Neuron (in vitro differentiated cells): Measurements from ENCODE around the gene EID2B.

Experiments used
- H2AFZ ChIP-seq: one replicate; pipeline ENCODE4 v1.6.1; 2013; ENCODE audit warnings: low read depth, mild to moderate bottlenecking, inconsistent platforms, low read length, moderate library complexity
- H3K27me3 ChIP-seq: one replicate; pipeline ENCODE4 v1.6.1; 2013; ENCODE audit warnings: low read length; ENCODE audit not compliant: insufficient read depth
- H3K36me3 ChIP-seq: one replicate; pipeline ENCODE4 v1.6.1; 2013; ENCODE audit warnings: low read length; ENCODE audit not compliant: insufficient read depth
- H3K4me1 ChIP-seq: one replicate; pipeline ENCODE4 v1.6.1; 2013; ENCODE audit warnings: low read length; ENCODE audit not compliant: insufficient read depth
- H3K4me3 ChIP-seq: 2 replicates; pipeline ENCODE4 v1.5.1; 2013; ENCODE audit warnings: mild to moderate bottlenecking, low read length, moderate library complexity
- H3K9me3 ChIP-seq: one replicate; pipeline ENCODE4 v1.6.1; 2013; ENCODE audit warnings: low read length

EID2B gene

GRCh38 chr19:39520541-39521484 lies 11.8 kb downstream of the EID2B start:
- Histone ChIP-seq H2AFZ (no peak overlapping the region), H3K4me3 (no peak overlapping the region), H3K27me3 (no peaks in the 10 kb centered on the region), H3K9me3 (no peaks in the 10 kb centered on the region), H3K36me3 (no peaks in the 10 kb centered on the region), H3K4me1 (no peaks in the 10 kb centered on the region)

- no peak overlapping the region for H3K4me3 ChIP-seq
- no peaks in the 10 kb centered on the region for H3K36me3 ChIP-seq
- H3K9me3 ChIP-seq, result no peaks in the 10 kb centered on the region
- peaks cover 3% of the 10 kb centered on the region for H3K27me3 ChIP-seq
- peaks cover 5% of the 10 kb centered on the region for H3K4me1 ChIP-seq
- H2AFZ ChIP-seq, result no peak overlapping the region
These were observed 13.7 kb downstream of the EID2B start for GRCh38 chr19:39518975-39519374.

GRCh38 chr19:39518458-39518857 lies 14.2 kb downstream of the EID2B start:
- Histone ChIP-seq H3K4me3 (no peak overlapping the region), H2AFZ (no peak overlapping the region), H3K9me3 (no peaks in the 10 kb centered on the region), H3K36me3 (no peaks in the 10 kb centered on the region), H3K4me1 (peaks cover 5% of the 10 kb centered on the region), H3K27me3 (peaks cover 3% of the 10 kb centered on the region)

- H3K4me1 ChIP-seq, result peaks cover 5% of the 10 kb centered on the region
- H3K27me3 ChIP-seq, result peaks cover 3% of the 10 kb centered on the region
- no peaks in the 10 kb centered on the region for H3K36me3 ChIP-seq
- H3K4me3 ChIP-seq, result no peak overlapping the region
- H3K9me3 ChIP-seq, result no peaks in the 10 kb centered on the region
- H2AFZ ChIP-seq, result no peak overlapping the region
These were observed 15.2 kb downstream of the EID2B start for GRCh38 chr19:39517432-39517831.

- Histone ChIP-seq H2AFZ (peak overlapping the region; percentile 93), H3K4me3 (peak overlapping the region; percentile 73), H3K27me3 (peaks cover 3% of the 10 kb centered on the region), H3K36me3 (no peaks in the 10 kb centered on the region), H3K9me3 (no peaks in the 10 kb centered on the region), H3K4me1 (peaks cover 5% of the 10 kb centered on the region)
These were observed 16.4 kb downstream of the EID2B start for GRCh38 chr19:39516270-39516669.

- Histone ChIP-seq H3K27me3 (peaks cover 3% of the 10 kb centered on the region), H3K9me3 (no peaks in the 10 kb centered on the region)
These were observed 17.0 kb downstream of the EID2B start for GRCh38 chr19:39515551-39516191.

GRCh38 chr19:39514840-39515550 lies 17.7 kb downstream of the EID2B start, which contains the start of gene SELENOV:
Gene SELENOV (plus strand): TSS chr19:39515139. CDS start chr19:39515213, 74 bp downstream.
- Histone ChIP-seq H3K27me3 (peaks cover 3% of the 10 kb centered on the region), H3K36me3 (no peaks in the 10 kb centered on the region), H2AFZ (peak within 1 kb of the TSS; percentile 93), H3K9me3 (no peaks in the 10 kb centered on the region), H3K4me1 (peaks cover 5% of the 10 kb centered on the region), H3K4me3 (peak within 1 kb of the TSS; percentile 73)

More at GRCh38 chr19:39515551-39516191, 17.0 kb downstream of the EID2B start:
- Histone ChIP-seq H2AFZ (peak overlapping the region; percentile 93), H3K4me3 (peak overlapping the region; percentile 73), H3K36me3 (no peaks in the 10 kb centered on the region), H3K4me1 (peaks cover 5% of the 10 kb centered on the region)

- H3K27me3 ChIP-seq, result peaks cover 3% of the 10 kb centered on the region
- peaks cover 6% of the 10 kb centered on the region for H3K4me1 ChIP-seq
- no peak overlapping the region for H2AFZ ChIP-seq
- no peak overlapping the region for H3K4me3 ChIP-seq
- H3K36me3 ChIP-seq, result no peaks in the 10 kb centered on the region
- no peaks in the 10 kb centered on the region for H3K9me3 ChIP-seq
These were observed 19.7 kb downstream of the EID2B start for GRCh38 chr19:39512988-39513387.

GRCh38 chr19:39509233-39509632 lies 23.4 kb downstream of the EID2B start:
- Histone ChIP-seq H3K4me1 (peaks cover 8% of the 10 kb centered on the region), H3K9me3 (no peaks in the 10 kb centered on the region), H3K4me3 (no peak overlapping the region), H2AFZ (no peak overlapping the region), H3K36me3 (no peaks in the 10 kb centered on the region), H3K27me3 (peaks cover 6% of the 10 kb centered on the region)

GRCh38 chr19:39508629-39509028 lies 24.0 kb downstream of the EID2B start:
- peaks cover 8% of the 10 kb centered on the region for H3K4me1 ChIP-seq
- H3K9me3 ChIP-seq, result no peaks in the 10 kb centered on the region
- no peaks in the 10 kb centered on the region for H3K36me3 ChIP-seq
- peaks cover 6% of the 10 kb centered on the region for H3K27me3 ChIP-seq
- H3K4me3 ChIP-seq, result no peak overlapping the region
- no peak overlapping the region for H2AFZ ChIP-seq

GRCh38 chr19:39507715-39508364 lies 24.8 kb downstream of the EID2B start:
- Histone ChIP-seq H3K9me3 (no peaks in the 10 kb centered on the region), H3K36me3 (no peaks in the 10 kb centered on the region), H3K4me3 (peak overlapping the region; percentile 53), H3K27me3 (peaks cover 6% of the 10 kb centered on the region), H3K4me1 (peaks cover 8% of the 10 kb centered on the region), H2AFZ (peak overlapping the region; percentile 81)

GRCh38 chr19:39506944-39507714 lies 25.5 kb downstream of the EID2B start:
- Histone ChIP-seq H3K9me3 (no peaks in the 10 kb centered on the region), H3K4me3 (peak overlapping the region; percentile 53), H2AFZ (peak overlapping the region; percentile 81), H3K27me3 (peaks cover 6% of the 10 kb centered on the region), H3K4me1 (peaks cover 8% of the 10 kb centered on the region), H3K36me3 (no peaks in the 10 kb centered on the region)
